ENCODE results near the gene SLC30A3.

GRCh38 chr2:27304488-27305240 lies 41.8 kb upstream of the SLC30A3 start:
- TF ChIP-seq CTCF (IDR thresholded peaks at IDR 0.05; ENCODE audit: low read depth, low read length) (no peak), EZH2phosphoT487 (IDR thresholded peaks at IDR 0.05; ENCODE audit: low read depth) (no peak)

Measured in OCI-LY3 (cell line).